C4-2B (cell line): Measurements from ENCODE around the gene CPNE7.

Experiments used
- ZFX ChIP-seq: fragments of 450-650 bp; IDR thresholded peaks from 2 replicates; pipeline ENCODE4 v1.6.1; 2017
- TF ChIP-seq, protein P1 (sequence below): fragments of 450-650 bp; conservative IDR thresholded peaks from 2 replicates; pipeline ENCODE4 v1.5.1; 2017; ENCODE audit warnings: mild to moderate bottlenecking

DNA sequence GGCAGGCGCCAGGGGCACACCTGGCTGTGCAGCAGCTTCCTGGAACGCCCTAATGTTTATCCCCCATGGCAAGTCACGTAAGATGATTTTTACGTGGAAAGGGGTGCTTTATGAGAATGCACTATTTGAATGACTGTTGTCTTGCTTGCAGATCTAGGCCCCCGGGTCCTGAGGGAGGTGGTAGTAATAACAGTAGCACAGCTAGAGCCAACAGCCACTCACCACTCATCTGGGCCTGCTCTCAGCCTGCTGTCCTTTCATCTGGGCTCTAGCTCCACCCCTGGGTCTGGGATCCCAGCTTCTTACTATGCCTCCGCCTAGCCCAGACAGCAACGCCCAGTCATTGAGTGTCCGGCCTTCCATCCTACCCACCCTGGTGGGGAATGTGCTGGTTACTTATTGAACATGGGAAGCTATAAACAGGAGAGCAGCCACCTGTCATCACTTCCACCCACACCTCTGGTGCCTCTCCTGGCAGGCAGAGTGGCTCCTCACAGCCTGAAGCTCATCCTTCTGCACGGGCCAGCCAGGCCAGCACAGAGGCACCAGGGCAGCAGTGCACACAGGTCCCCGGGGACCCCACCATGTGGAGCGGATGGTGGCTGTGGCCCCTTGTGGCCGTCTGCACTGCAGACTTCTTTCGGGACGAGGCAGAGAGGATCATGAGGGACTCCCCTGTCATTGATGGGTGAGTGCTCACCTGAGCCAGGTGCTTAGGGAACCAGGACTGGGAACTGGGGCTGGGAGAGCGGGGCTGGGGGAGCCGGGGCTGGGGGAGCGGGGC, 54.5 kb downstream of the CPNE7 start:
- TF ChIP-seq, protein P1, sequence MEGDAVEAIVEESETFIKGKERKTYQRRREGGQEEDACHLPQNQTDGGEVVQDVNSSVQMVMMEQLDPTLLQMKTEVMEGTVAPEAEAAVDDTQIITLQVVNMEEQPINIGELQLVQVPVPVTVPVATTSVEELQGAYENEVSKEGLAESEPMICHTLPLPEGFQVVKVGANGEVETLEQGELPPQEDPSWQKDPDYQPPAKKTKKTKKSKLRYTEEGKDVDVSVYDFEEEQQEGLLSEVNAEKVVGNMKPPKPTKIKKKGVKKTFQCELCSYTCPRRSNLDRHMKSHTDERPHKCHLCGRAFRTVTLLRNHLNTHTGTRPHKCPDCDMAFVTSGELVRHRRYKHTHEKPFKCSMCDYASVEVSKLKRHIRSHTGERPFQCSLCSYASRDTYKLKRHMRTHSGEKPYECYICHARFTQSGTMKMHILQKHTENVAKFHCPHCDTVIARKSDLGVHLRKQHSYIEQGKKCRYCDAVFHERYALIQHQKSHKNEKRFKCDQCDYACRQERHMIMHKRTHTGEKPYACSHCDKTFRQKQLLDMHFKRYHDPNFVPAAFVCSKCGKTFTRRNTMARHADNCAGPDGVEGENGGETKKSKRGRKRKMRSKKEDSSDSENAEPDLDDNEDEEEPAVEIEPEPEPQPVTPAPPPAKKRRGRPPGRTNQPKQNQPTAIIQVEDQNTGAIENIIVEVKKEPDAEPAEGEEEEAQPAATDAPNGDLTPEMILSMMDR: no peak
- TF ChIP-seq ZFX: no peak
